SU-DHL-6 (cell line): ENCODE measurements around the gene NTNG1.

ENCODE experiments used
- EZH2phosphoT487 ChIP-seq: fragments of 200-600 bp; sonication (generic), shearing (Covaris generic); conservative IDR thresholded peaks from 2 replicates; pipeline ENCODE4 v1.6.1; 2018; ENCODE audit warnings: mild to moderate bottlenecking, antibody characterized with exemption, low read length, moderate library complexity, mixed read lengths
- TF ChIP-seq, protein P1 (sequence below): fragments of 200-600 bp; sonication (generic); IDR thresholded peaks from one replicate; pipeline ENCODE4 v1.5.1; 2017; ENCODE audit warnings: antibody characterized with exemption, mild to moderate bottlenecking, low read length, moderate library complexity; ENCODE audit not compliant: insufficient read depth, poor library complexity, severe bottlenecking

DNA sequence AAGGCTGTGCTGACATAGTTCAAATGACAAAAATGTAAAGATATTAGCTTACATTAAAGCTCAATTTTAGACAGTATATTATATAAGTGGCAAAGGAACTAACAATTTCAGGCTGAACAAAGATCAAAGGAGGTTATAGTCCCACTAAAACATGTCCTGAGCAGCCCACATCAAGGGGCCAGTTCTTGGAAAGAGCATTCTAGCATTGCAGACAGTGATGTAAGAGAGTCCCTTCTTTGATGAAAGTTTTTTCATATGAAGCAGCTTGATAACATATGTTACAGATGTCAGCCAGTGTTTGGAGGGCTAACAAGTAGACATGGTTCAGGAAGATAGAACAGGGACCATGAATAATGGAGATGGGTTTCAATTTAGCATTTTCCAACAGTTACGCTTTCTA, 301.7 kb downstream of the NTNG1 start:
- TF ChIP-seq, protein P1, sequence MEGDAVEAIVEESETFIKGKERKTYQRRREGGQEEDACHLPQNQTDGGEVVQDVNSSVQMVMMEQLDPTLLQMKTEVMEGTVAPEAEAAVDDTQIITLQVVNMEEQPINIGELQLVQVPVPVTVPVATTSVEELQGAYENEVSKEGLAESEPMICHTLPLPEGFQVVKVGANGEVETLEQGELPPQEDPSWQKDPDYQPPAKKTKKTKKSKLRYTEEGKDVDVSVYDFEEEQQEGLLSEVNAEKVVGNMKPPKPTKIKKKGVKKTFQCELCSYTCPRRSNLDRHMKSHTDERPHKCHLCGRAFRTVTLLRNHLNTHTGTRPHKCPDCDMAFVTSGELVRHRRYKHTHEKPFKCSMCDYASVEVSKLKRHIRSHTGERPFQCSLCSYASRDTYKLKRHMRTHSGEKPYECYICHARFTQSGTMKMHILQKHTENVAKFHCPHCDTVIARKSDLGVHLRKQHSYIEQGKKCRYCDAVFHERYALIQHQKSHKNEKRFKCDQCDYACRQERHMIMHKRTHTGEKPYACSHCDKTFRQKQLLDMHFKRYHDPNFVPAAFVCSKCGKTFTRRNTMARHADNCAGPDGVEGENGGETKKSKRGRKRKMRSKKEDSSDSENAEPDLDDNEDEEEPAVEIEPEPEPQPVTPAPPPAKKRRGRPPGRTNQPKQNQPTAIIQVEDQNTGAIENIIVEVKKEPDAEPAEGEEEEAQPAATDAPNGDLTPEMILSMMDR, result no peak
- no peak for TF ChIP-seq EZH2phosphoT487
